ENCODE results near the gene RAD51B.
"Not testable (repeated sequence)": the region's sequence is repeated elsewhere in the genome, so short reads cannot be mapped to it uniquely, and the experiment has no call there.

Gene RAD51B

GRCh38 chr14:67949771-67950170, 130.2 kb downstream of the RAD51B start:
- no peak for DNase-seq (ENCODE audit: low spot score)

- DNase-seq (ENCODE audit: low spot score) = no peak
Observed at GRCh38 chr14:67950386-67950785, 130.8 kb downstream of the RAD51B start.

- no peak for DNase-seq (ENCODE audit: low spot score)
Observed at GRCh38 chr14:67951529-67952135, 132.1 kb downstream of the RAD51B start.

GRCh38 chr14:67952381-67952780, 132.8 kb downstream of the RAD51B start:
- no peak for DNase-seq (ENCODE audit: low spot score)

GRCh38 chr14:67952786-67953185, 133.2 kb downstream of the RAD51B start:
- DNase-seq (ENCODE audit: low spot score) = no peak

GRCh38 chr14:67955261-67955660, 135.7 kb downstream of the RAD51B start:
- no peak for DNase-seq (ENCODE audit: low spot score)

GRCh38 chr14:67957946-67958345, 138.4 kb downstream of the RAD51B start:
- no peak for DNase-seq (ENCODE audit: low spot score)

- DNase-seq (ENCODE audit: low spot score) = no peak
Observed at GRCh38 chr14:67961676-67962075, 142.1 kb downstream of the RAD51B start.

GRCh38 chr14:67962215-67962644, 142.7 kb downstream of the RAD51B start:
- peak; percentile 4 for DNase-seq (ENCODE audit: low spot score)

GRCh38 chr14:67963545-67963944, 144.0 kb downstream of the RAD51B start:
- DNase-seq (ENCODE audit: low spot score) = no peak

- DNase-seq (ENCODE audit: low spot score) = no peak
Observed at GRCh38 chr14:67963960-67964812, 144.6 kb downstream of the RAD51B start.

- DNase-seq (ENCODE audit: low spot score) = no peak
Observed at GRCh38 chr14:67965696-67966095, 146.1 kb downstream of the RAD51B start.

- DNase-seq (ENCODE audit: low spot score) = no peak
Observed at GRCh38 chr14:67967206-67967605, 147.6 kb downstream of the RAD51B start.

GRCh38 chr14:67967970-67968369, 148.4 kb downstream of the RAD51B start:
- not testable (repeated sequence) for DNase-seq (ENCODE audit: low spot score)

- no peak for DNase-seq (ENCODE audit: low spot score)
Observed at GRCh38 chr14:67970923-67971322, 151.3 kb downstream of the RAD51B start.

GRCh38 chr14:67971627-67972625, 152.3 kb downstream of the RAD51B start:
- no peak for DNase-seq (ENCODE audit: low spot score)

GRCh38 chr14:67973436-67973835, 153.9 kb downstream of the RAD51B start:
- DNase-seq (ENCODE audit: low spot score) = no peak

- no peak for DNase-seq (ENCODE audit: low spot score)
Observed at GRCh38 chr14:67975470-67975869, 155.9 kb downstream of the RAD51B start.

GRCh38 chr14:67977434-67978034, 158.0 kb downstream of the RAD51B start:
- no peak for DNase-seq (ENCODE audit: low spot score)

GRCh38 chr14:67978749-67979148, 159.2 kb downstream of the RAD51B start:
- DNase-seq (ENCODE audit: low spot score) = no peak

GRCh38 chr14:67982711-67983608, 163.4 kb downstream of the RAD51B start:
- no peak for DNase-seq (ENCODE audit: low spot score)

Measured in Ammon's horn (tissue), 1 donor.